ENCODE data around the gene VPS45. TPM values are rescaled to one million over a fixed set of nuclear protein-coding genes. Genes with fewer than 3 reads are reported as not detected.

VPS45 gene
- total and polyA plus RNA-seq, 2 donors from 2014 or later = 33.1 to 41.7 TPM

DNA sequence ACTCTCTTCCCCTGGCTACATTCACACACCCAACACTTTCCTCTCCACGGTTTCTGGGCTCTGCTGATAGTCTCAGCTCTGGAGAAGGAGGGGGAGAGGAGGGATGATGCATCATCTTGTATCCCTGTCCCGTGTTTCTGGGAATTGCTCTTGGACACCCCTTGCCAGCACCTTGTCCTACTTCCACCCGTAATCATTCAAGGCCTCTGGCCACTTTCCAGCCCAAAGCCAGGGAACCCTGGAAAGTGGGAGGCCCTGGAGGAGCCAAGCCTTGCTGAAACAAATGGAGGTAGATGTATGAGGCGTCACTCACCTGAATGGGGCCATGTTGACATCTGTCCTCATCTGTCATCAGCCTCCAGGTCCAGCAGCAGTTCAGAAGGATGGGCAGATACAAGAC, 86.6 kb downstream of the VPS45 start:
- H3K4me1 ChIP-seq (ENCODE audit: control insufficient read depth in 2 of 3, insufficient read depth in 2 of 3, low read depth in 1 of 3, low read length in 3 of 3) = peaks cover 0 to 3% (median 0%) of the 10 kb centered on the region in 3 donors
- H3K27ac ChIP-seq (ENCODE audit: low read depth in 2 of 2, low read length in 2 of 2) = no peak overlapping the region
- H3K27me3 ChIP-seq (ENCODE audit: control insufficient read depth, insufficient read depth, low read length) = no peaks in the 10 kb centered on the region
- TF ChIP-seq, protein P1, sequence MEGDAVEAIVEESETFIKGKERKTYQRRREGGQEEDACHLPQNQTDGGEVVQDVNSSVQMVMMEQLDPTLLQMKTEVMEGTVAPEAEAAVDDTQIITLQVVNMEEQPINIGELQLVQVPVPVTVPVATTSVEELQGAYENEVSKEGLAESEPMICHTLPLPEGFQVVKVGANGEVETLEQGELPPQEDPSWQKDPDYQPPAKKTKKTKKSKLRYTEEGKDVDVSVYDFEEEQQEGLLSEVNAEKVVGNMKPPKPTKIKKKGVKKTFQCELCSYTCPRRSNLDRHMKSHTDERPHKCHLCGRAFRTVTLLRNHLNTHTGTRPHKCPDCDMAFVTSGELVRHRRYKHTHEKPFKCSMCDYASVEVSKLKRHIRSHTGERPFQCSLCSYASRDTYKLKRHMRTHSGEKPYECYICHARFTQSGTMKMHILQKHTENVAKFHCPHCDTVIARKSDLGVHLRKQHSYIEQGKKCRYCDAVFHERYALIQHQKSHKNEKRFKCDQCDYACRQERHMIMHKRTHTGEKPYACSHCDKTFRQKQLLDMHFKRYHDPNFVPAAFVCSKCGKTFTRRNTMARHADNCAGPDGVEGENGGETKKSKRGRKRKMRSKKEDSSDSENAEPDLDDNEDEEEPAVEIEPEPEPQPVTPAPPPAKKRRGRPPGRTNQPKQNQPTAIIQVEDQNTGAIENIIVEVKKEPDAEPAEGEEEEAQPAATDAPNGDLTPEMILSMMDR (IDR thresholded peaks at IDR 0.05; ENCODE audit: borderline replicate concordance, extremely low read depth, insufficient read depth) = no peak
- intact Hi-C loops (cut with DNase I) = loop anchor here (10.0 kb wide), 1 partner anchor 59 kb away; no protein-coding TSS in a partner anchor
- no peak overlapping the region for H3K9ac ChIP-seq (ENCODE audit: low read length in 3 of 3)
- FAIRE-seq (no peak), DNase-seq (peak in 1 of 5 donors; percentile 29)
- no peak overlapping the region for H3K4me3 ChIP-seq (ENCODE audit: low read length in 3 of 3)
- peaks cover 2 to 14% (median 5%) of the 10 kb centered on the region in 3 donors for H3K36me3 ChIP-seq (ENCODE audit: control insufficient read depth in 2 of 3, insufficient read depth in 3 of 3, low read length in 3 of 3)
- H3K9me3 ChIP-seq (ENCODE audit: control insufficient read depth in 2 of 3, insufficient read depth in 1 of 3, low read length in 3 of 3) = no peaks in the 10 kb centered on the region

DNA sequence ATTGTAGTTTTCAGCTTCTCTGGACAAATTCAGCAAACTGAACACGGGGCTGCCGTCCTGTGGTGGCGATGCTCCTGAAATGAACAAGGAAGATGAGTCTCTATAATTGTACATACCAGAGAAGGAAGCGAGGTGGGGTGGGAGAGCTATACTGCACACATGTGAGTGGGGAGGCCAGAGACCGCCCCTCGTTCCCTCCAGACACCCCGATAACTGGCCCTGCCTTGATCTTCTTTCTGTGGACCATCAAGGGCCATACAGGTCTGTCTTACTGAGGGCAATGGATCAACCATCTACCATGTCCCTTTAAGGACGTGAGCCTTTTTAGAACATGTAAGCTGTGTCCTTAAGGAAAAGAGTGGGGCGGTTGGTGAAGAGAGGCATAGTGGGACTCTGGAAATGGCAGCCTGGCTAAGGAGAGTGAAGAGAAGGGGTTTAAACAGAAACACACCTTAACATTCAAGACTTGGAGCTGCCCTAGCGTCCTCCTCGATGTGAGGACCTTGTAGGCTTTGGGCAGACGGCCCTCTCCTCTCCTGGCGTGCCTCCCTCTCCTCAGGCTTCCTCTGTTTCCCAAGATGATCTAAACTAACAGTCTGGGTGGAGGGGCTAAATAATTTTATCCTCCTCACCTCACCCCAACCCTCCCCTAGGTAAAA, 88.0 kb downstream of the VPS45 start:
- intact Hi-C loops (cut with DNase I) = loop anchor here (10.0 kb wide), 1 partner anchor 61 kb away; no protein-coding TSS in a partner anchor
- no peak overlapping the region for H3K27ac ChIP-seq (ENCODE audit: low read depth in 2 of 2, low read length in 2 of 2)
- H3K4me3 ChIP-seq (ENCODE audit: low read length in 3 of 3) = no peak overlapping the region

DNA sequence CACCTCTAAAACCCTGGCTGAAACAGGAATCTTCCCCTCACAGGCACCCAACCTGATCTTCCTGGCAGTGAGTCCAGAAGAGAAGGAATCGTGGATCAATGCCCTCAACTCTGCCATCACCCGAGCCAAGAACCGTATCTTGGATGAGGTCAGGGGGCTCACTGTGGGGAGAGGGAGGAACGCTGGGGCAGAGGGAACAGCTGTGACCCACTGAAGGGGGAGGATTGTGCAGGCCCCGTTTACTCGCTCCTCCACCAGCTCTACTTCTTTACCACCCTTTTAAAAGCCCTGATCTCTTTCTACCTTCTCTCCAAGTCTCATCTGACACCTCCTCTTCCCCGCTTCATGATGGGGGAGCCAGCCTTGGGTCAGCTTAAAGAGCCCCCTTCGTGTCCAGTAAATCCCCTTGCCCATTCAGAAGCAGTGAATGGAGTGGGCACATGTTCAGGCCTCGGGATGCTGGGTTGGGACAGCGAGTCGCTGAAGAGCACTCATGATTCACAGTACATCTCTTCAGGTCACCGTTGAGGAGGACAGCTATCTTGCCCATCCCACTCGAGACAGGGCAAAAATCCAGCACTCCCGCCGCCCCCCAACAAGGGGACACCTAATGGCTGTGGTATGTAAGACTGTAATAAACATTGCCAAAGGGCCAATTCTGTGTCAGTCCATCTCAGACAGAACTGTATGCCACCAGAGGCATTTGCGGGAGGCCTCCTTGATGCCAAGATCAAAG, 89.5 kb downstream of the VPS45 start:
- DNase-seq = peak in 2 of 5 donors; percentile 31 to 49
- no peak overlapping the region for H3K27ac ChIP-seq (ENCODE audit: low read depth in 2 of 2, low read length in 2 of 2)
- H3K4me1 ChIP-seq (ENCODE audit: control insufficient read depth in 2 of 3, insufficient read depth in 2 of 3, low read depth in 1 of 3, low read length in 3 of 3) = peaks cover 2 to 6% (median 5%) of the 10 kb centered on the region in 3 donors
- peaks cover 2 to 14% (median 5%) of the 10 kb centered on the region in 3 donors for H3K36me3 ChIP-seq (ENCODE audit: control insufficient read depth in 2 of 3, insufficient read depth in 3 of 3, low read length in 3 of 3)
- TF ChIP-seq, protein P1 (IDR thresholded peaks at IDR 0.05; ENCODE audit: borderline replicate concordance, extremely low read depth, insufficient read depth) = no peak
- no peak overlapping the region for H3K9ac ChIP-seq (ENCODE audit: low read length in 3 of 3)
- intact Hi-C loops (cut with DNase I) = loop anchor here (10.0 kb wide), 1 partner anchor 62 kb away; no protein-coding TSS in a partner anchor
- H3K9me3 ChIP-seq (ENCODE audit: control insufficient read depth in 2 of 3, insufficient read depth in 1 of 3, low read length in 3 of 3) = no peaks in the 10 kb centered on the region
- no peak overlapping the region for H3K4me3 ChIP-seq (ENCODE audit: low read length in 3 of 3)
- no peak for FAIRE-seq
- H3K27me3 ChIP-seq (ENCODE audit: control insufficient read depth, insufficient read depth, low read length) = no peaks in the 10 kb centered on the region

More for the DNA sequence above, 88.0 kb downstream of the VPS45 start:
- DNase-seq (peak in 1 of 5 donors; percentile 22), FAIRE-seq (no peak)
- Histone ChIP-seq H3K9me3 (ENCODE audit: control insufficient read depth in 2 of 3, insufficient read depth in 1 of 3, low read length in 3 of 3) (no peaks in the 10 kb centered on the region), H3K4me1 (ENCODE audit: control insufficient read depth in 2 of 3, insufficient read depth in 2 of 3, low read depth in 1 of 3, low read length in 3 of 3) (no peaks in the 10 kb centered on the region), H3K27me3 (ENCODE audit: control insufficient read depth, insufficient read depth, low read length) (no peaks in the 10 kb centered on the region), H3K9ac (ENCODE audit: low read length in 3 of 3) (no peak overlapping the region), H3K36me3 (ENCODE audit: control insufficient read depth in 2 of 3, insufficient read depth in 3 of 3, low read length in 3 of 3) (peaks cover 2 to 14% (median 5%) of the 10 kb centered on the region in 3 donors)
- TF ChIP-seq, protein P1 (IDR thresholded peaks at IDR 0.05; ENCODE audit: borderline replicate concordance, extremely low read depth, insufficient read depth) = no peak

All from kidney (tissue), 14 donors.